ENCODE measurements around the gene ACACA. TPM values are rescaled to one million over a fixed set of nuclear protein-coding genes. Genes with fewer than 3 reads are reported as not detected.

ACACA gene
- total and polyA plus RNA-seq, 2 donors (not counting 3 experiments of a cell fraction or from before 2014, with no cell fraction given), result 55.3 to 124 TPM

DNA sequence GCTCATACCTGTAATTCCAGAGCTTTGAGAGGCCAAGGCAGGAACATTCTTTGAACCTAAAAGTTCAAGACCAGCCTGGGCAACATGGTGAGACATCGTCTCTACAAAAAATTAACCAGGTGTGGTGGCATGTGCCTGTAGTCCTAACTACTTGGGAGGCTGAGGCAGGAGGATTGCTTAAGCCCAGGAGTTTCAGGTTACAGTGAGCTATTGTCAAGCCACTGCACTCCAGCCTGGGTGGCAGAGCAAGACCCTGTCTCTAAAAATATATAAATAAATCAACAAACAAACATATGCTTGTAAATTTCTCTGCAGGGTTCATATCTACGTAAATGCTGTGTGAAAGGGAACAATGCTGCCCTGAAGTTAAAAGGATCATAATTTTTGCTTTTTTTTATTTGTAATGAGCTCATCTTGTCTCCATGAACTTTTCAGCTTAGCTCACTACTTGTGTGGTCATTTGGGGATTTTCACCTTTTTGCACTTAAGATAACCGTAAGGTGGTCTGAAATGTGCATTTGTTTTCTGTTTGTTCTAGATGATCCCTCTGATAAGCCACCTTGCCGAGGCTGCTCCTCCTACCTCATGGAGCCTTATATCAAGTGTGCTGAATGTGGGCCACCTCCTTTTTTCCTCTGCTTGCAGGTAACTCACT lies 16.5 kb upstream of the ACACA start:
- CTCF ChIA-PET, result interaction anchor here (1.3 to 1.4 kb wide), 2 partner anchors 9 to 50 kb away, joined by 3 to 7 read pairs; no protein-coding TSS in a partner anchor

More for the DNA sequence above, 16.5 kb upstream of the ACACA start:
- H3K4me1 ChIP-seq (ENCODE audit: control insufficient read depth, extremely low read depth, insufficient read depth, low read length), result no peaks in the 10 kb centered on the region
- FAIRE-seq (no peak), DNase-seq (ENCODE audit: low read depth, low spot score) (no peak)
- H3K79me2 ChIP-seq (ENCODE audit: control insufficient read depth, insufficient read depth, low read length), result no peaks in the 10 kb centered on the region
- intact Hi-C loops (cut with micrococcal nuclease), result no loop called here
- H3K9ac ChIP-seq (replicated peaks; ENCODE audit: extremely low read depth, insufficient read depth, low read length), result no peak overlapping the region
- no peak overlapping the region for H3K4me2 ChIP-seq (ENCODE audit: insufficient read depth, low read length)
- peaks cover 0 to 6% of the 10 kb centered on the region in 2 experiments for H3K36me3 ChIP-seq (ENCODE audit: control insufficient read depth in 2 of 2, extremely low read depth in 1 of 2, insufficient read depth in 2 of 2, low read length in 2 of 2)
- no peak for TF ChIP-seq MAX (IDR thresholded peaks at IDR 0.05; ENCODE audit: insufficient read depth, insufficient read length)
- no peak for TF ChIP-seq POLR2AphosphoS5 (IDR thresholded peaks at IDR 0.05; ENCODE audit: insufficient read depth, low read depth, low read length)
- TF ChIP-seq, protein P1, sequence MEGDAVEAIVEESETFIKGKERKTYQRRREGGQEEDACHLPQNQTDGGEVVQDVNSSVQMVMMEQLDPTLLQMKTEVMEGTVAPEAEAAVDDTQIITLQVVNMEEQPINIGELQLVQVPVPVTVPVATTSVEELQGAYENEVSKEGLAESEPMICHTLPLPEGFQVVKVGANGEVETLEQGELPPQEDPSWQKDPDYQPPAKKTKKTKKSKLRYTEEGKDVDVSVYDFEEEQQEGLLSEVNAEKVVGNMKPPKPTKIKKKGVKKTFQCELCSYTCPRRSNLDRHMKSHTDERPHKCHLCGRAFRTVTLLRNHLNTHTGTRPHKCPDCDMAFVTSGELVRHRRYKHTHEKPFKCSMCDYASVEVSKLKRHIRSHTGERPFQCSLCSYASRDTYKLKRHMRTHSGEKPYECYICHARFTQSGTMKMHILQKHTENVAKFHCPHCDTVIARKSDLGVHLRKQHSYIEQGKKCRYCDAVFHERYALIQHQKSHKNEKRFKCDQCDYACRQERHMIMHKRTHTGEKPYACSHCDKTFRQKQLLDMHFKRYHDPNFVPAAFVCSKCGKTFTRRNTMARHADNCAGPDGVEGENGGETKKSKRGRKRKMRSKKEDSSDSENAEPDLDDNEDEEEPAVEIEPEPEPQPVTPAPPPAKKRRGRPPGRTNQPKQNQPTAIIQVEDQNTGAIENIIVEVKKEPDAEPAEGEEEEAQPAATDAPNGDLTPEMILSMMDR (IDR thresholded peaks at IDR 0.05; ENCODE audit: extremely low read depth in 1 of 2, insufficient read depth in 1 of 2, low read depth in 1 of 2, low read length in 2 of 2), result no peak
- TF ChIP-seq FOS (IDR thresholded peaks at IDR 0.05; ENCODE audit: borderline replicate concordance, insufficient read depth, low read length), result no peak
- TF ChIP-seq POLR2A (IDR thresholded peaks at IDR 0.05; ENCODE audit: low read depth, low read length), result no peak
- TF ChIP-seq JUN (IDR thresholded peaks at IDR 0.05; ENCODE audit: borderline replicate concordance, insufficient read depth, insufficient read length, low read depth), result no peak
- TF ChIP-seq EZH2 (IDR thresholded peaks at IDR 0.05; ENCODE audit: borderline replicate concordance, low read depth, low read length, severe bottlenecking), result no peak
- TF ChIP-seq MYC (IDR thresholded peaks at IDR 0.05; ENCODE audit: low read depth, low read length), result no peak
- no peak for TF ChIP-seq GATA2 (IDR thresholded peaks at IDR 0.05; ENCODE audit: insufficient read depth, insufficient read length, low read depth, low read length)
- H3K27ac ChIP-seq (ENCODE audit: insufficient read depth, low read depth, low read length), result no peak overlapping the region
- no peak overlapping the region for H2AFZ ChIP-seq (ENCODE audit: low read depth, low read length)
- BruUV-seq (replicated peaks), result no TSS peak
- POLR2A ChIA-PET, result no interaction called here
- no peaks in the 10 kb centered on the region for H4K20me1 ChIP-seq (replicated peaks; ENCODE audit: control insufficient read depth, extremely low read depth, insufficient read depth, low read length)
- dilution Hi-C loops (cut with MboI; ENCODE audit: extremely low pct_ligation_motif_present, low sequenced_read_pairs), result no loop called here
- no peak overlapping the region for H3K4me3 ChIP-seq (replicated peaks in 1 of 3; ENCODE audit: insufficient read depth in 1 of 3, low read depth in 1 of 3, low read length in 3 of 3)
- no peaks in the 10 kb centered on the region for H3K9me1 ChIP-seq (replicated peaks; ENCODE audit: control insufficient read depth, extremely low read depth, insufficient read depth, low read length)
- no peaks in the 10 kb centered on the region for H3K27me3 ChIP-seq (ENCODE audit: control insufficient read depth in 2 of 2, insufficient read depth in 2 of 2, low read length in 2 of 2)
- H3K9me3 ChIP-seq (replicated peaks; ENCODE audit: control insufficient read depth, insufficient read depth, low read length), result no peaks in the 10 kb centered on the region

Measured in endothelial cell of umbilical vein (primary cell).